HEK293 (cell line): ENCODE measurements around the gene GDAP1L1.
A peak's percentile ranks its signal among the peaks of the same experiment; 100 is the strongest.

ENCODE experiments used
- CTCF ChIA-PET: fragments of 350-600 bp; formaldehyde crosslinking; extraction: SDS; loops from one replicate; lab custom pipeline; 2021; ENCODE audit warnings: antibody characterized with exemption; lab: Yijun Ruan, JAX
- POLR2A ChIA-PET: fragments of 300-600 bp; formaldehyde crosslinking; extraction: SDS; loops from one replicate; lab custom pipeline; 2020; ENCODE audit warnings: antibody characterized with exemption, inconsistent platforms; lab: Yijun Ruan, JAX
- H3K27ac ChIP-seq: fragments of 200-500 bp; sonication (Bioruptor generic); 2 replicates; pipeline ENCODE4 v1.5.1; 2014; ENCODE audit warnings: low read depth, low read length, control low read depth, inconsistent platforms; ENCODE audit errors: extremely low read depth
- H3K36me3 ChIP-seq, 2 experiments: fragments of 200-500 bp in 1 of 2; sonication (Bioruptor generic) in 1 of 2; 1 replicate in 1 of 2; 2 replicates in 1 of 2; pipeline ENCODE4 v1.5.1; 2014 to 2017; ENCODE audit warnings: inconsistent platforms in 2 of 2, low read length in 2 of 2; ENCODE audit not compliant: control insufficient read depth in 2 of 2, insufficient read depth in 1 of 2
- H3K4me1 ChIP-seq: fragments of 200-500 bp; sonication (Bioruptor generic); 2 replicates; pipeline ENCODE4 v1.5.1; 2014; ENCODE audit warnings: mild to moderate bottlenecking, low read length, inconsistent platforms; ENCODE audit not compliant: control insufficient read depth, insufficient read depth
- H3K4me3 ChIP-seq: 2 replicates; pipeline ENCODE4 v1.5.1; 2011; ENCODE audit warnings: low read depth, mild to moderate bottlenecking, control low read depth, low read length, moderate library complexity
- H3K9me3 ChIP-seq: fragments of 200-500 bp; sonication (Bioruptor generic); 2 replicates; pipeline ENCODE4 v1.5.1; 2014; ENCODE audit warnings: low read depth, low read length, inconsistent platforms; ENCODE audit not compliant: control insufficient read depth, insufficient read depth
- GLIS1 ChIP-seq: fragments of 450-650 bp; formaldehyde crosslinking; IDR thresholded peaks from 2 replicates; pipeline ENCODE4 v1.5.1; 2016; ENCODE audit warnings: missing biosample characterization, missing genetic modification characterization
- GLIS2 ChIP-seq: fragments of 450-650 bp; formaldehyde crosslinking; IDR thresholded peaks from 2 replicates; pipeline ENCODE4 v1.5.1; 2016; ENCODE audit warnings: missing biosample characterization, missing genetic modification characterization
- HOXA7 ChIP-seq: sonication (generic); formaldehyde crosslinking; IDR thresholded peaks from 2 replicates; pipeline ENCODE4 v1.8.1; 2022; ENCODE audit warnings: missing genetic modification reagents, borderline replicate concordance
- MZF1 ChIP-seq: fragments of 450-650 bp; formaldehyde crosslinking; IDR thresholded peaks from 2 replicates; pipeline ENCODE4 v1.5.1; 2017; ENCODE audit warnings: missing biosample characterization, missing genetic modification characterization, borderline replicate concordance
- OSR2 ChIP-seq: fragments of 450-650 bp; formaldehyde crosslinking; IDR thresholded peaks from 2 replicates; pipeline ENCODE4 v1.5.1; 2016; ENCODE audit warnings: missing biosample characterization, missing genetic modification characterization
- REST ChIP-seq: fragments of 450-650 bp; formaldehyde crosslinking; IDR thresholded peaks from 2 replicates; pipeline ENCODE4 v1.5.1; 2016; ENCODE audit warnings: missing biosample characterization, missing genetic modification characterization
- TCF7L2 ChIP-seq: IDR thresholded peaks from 2 replicates; pipeline ENCODE4 v1.6.1; 2011; ENCODE audit warnings: low read depth, mild to moderate bottlenecking, inconsistent platforms, low read length, moderate library complexity, borderline replicate concordance
- YY1 ChIP-seq: fragments of 450-650 bp; formaldehyde crosslinking; IDR thresholded peaks from 2 replicates; pipeline ENCODE4 v1.5.1; 2018; ENCODE audit warnings: missing biosample characterization, missing genetic modification characterization
- ZBTB48 ChIP-seq: fragments of 450-650 bp; formaldehyde crosslinking; IDR thresholded peaks from 2 replicates; pipeline ENCODE4 v1.5.1; 2016; ENCODE audit warnings: missing biosample characterization, missing genetic modification characterization
- ZNF155 ChIP-seq: fragments of 450-650 bp; formaldehyde crosslinking; IDR thresholded peaks from 2 replicates; pipeline ENCODE4 v1.5.1; 2016; ENCODE audit warnings: missing biosample characterization, missing genetic modification characterization
- ZNF16 ChIP-seq: fragments of 450-650 bp; formaldehyde crosslinking; IDR thresholded peaks from 2 replicates; pipeline ENCODE4 v1.5.1; 2016; ENCODE audit warnings: low read depth, missing biosample characterization, missing genetic modification characterization
- ZNF184 ChIP-seq: fragments of 450-650 bp; IDR thresholded peaks from 2 replicates; pipeline ENCODE4 v1.5.1; 2018; ENCODE audit warnings: missing biosample characterization, mild to moderate bottlenecking, missing genetic modification characterization
- ZNF221 ChIP-seq: fragments of 450-650 bp; formaldehyde crosslinking; IDR thresholded peaks from 2 replicates; pipeline ENCODE4 v1.5.1; 2017; ENCODE audit warnings: missing biosample characterization, missing genetic modification characterization, borderline replicate concordance
- ZNF274 ChIP-seq, 2 experiments: fragments of 200-500 bp in 1 of 2; fragments of 450-650 bp in 1 of 2; sonication (Bioruptor generic) in 1 of 2; formaldehyde crosslinking in 1 of 2; IDR thresholded peaks; 2 replicates each; pipeline versions ENCODE4 v1.5.1 to v1.6.1; 2014 to 2016; ENCODE audit warnings: borderline replicate concordance in 1 of 2, inconsistent platforms in 1 of 2, low read length in 1 of 2, missing biosample characterization in 1 of 2, missing genetic modification characterization in 1 of 2
- ZNF341 ChIP-seq: fragments of 450-650 bp; formaldehyde crosslinking; IDR thresholded peaks from 2 replicates; pipeline ENCODE4; 2016; ENCODE audit warnings: low read depth, missing biosample characterization, missing genetic modification characterization
- ZNF354C ChIP-seq: fragments of 450-650 bp; formaldehyde crosslinking; IDR thresholded peaks from 2 replicates; pipeline ENCODE4 v1.5.1; 2016; ENCODE audit warnings: missing biosample characterization, missing genetic modification characterization, low read depth, borderline replicate concordance
- ZNF362 ChIP-seq: fragments of 450-650 bp; formaldehyde crosslinking; IDR thresholded peaks from 2 replicates; pipeline ENCODE4 v1.5.1; 2016; ENCODE audit warnings: missing biosample characterization, missing genetic modification characterization
- ZNF404 ChIP-seq: fragments of 450-650 bp; formaldehyde crosslinking; IDR thresholded peaks from 2 replicates; pipeline ENCODE4 v1.5.1; 2017; ENCODE audit warnings: missing biosample characterization, missing genetic modification characterization
- ZNF510 ChIP-seq: fragments of 450-650 bp; formaldehyde crosslinking; IDR thresholded peaks from 2 replicates; pipeline ENCODE4 v1.5.1; 2018; ENCODE audit warnings: mild to moderate bottlenecking, missing genetic modification characterization, missing biosample characterization; ENCODE audit not compliant: insufficient replicate concordance
- ZNF530 ChIP-seq: fragments of 450-650 bp; formaldehyde crosslinking; IDR thresholded peaks from 2 replicates; pipeline ENCODE4 v1.5.1; 2016; ENCODE audit warnings: low read depth, missing biosample characterization, missing genetic modification characterization
- ZNF544 ChIP-seq: fragments of 450-650 bp; formaldehyde crosslinking; IDR thresholded peaks from 2 replicates; pipeline ENCODE4 v1.5.0; 2017; ENCODE audit warnings: missing biosample characterization, missing genetic modification characterization
- ZNF580 ChIP-seq: fragments of 450-650 bp; formaldehyde crosslinking; IDR thresholded peaks from 2 replicates; pipeline ENCODE4 v1.5.1; 2016; ENCODE audit warnings: missing biosample characterization, missing genetic modification characterization
- ZNF621 ChIP-seq: fragments of 450-650 bp; formaldehyde crosslinking; IDR thresholded peaks from 2 replicates; pipeline ENCODE4 v1.5.1; 2017; ENCODE audit warnings: missing biosample characterization, missing genetic modification characterization
- ZNF624 ChIP-seq: fragments of 450-650 bp; formaldehyde crosslinking; IDR thresholded peaks from 2 replicates; pipeline ENCODE4 v1.5.1; 2017; ENCODE audit warnings: missing biosample characterization, missing genetic modification characterization
- ZNF658 ChIP-seq: fragments of 450-650 bp; formaldehyde crosslinking; IDR thresholded peaks from 2 replicates; pipeline ENCODE4; 2016; ENCODE audit warnings: missing biosample characterization, missing genetic modification characterization

Gene GDAP1L1

DNA sequence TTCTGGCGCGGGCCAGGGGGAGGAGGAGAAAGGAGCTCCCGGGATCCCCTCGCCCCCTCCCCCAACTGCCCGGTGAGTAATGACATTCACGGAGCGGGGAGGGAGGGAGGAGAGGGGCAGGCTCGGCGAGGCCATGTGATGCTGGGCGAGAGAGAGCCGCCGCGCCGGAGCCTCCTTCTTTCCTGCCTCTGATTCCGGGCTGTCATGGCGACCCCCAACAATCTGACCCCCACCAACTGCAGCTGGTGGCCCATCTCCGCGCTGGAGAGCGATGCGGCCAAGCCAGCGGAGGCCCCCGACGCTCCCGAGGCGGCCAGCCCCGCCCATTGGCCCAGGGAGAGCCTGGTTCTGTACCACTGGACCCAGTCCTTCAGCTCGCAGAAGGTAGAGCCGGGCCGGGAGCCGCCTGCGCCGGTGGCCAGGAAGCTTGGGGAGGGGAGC, at the start of gene GDAP1L1 (continued):
- TF ChIP-seq ZNF362 (tag by site-specific recombination): no peak
- no peak for TF ChIP-seq ZNF341 (tag by site-specific recombination)
- no peak for TF ChIP-seq REST (tag by site-specific recombination)
- no peak for TF ChIP-seq ZNF404 (tag by site-specific recombination)
- no peak for TF ChIP-seq YY1 (tag by site-specific recombination)
- no peak for TF ChIP-seq ZNF621 (tag by site-specific recombination)
- TF ChIP-seq GLIS2 (tag by site-specific recombination): peak; percentile 77
- no peak for TF ChIP-seq OSR2
- no peak for TF ChIP-seq ZNF544
- TF ChIP-seq ZNF624: no peak
- TF ChIP-seq ZNF221 (tag by site-specific recombination): no peak
- TF ChIP-seq, all 188 proteins: peak for 8

GRCh38 chr20:44198872-44199271, 48.2 kb upstream of the GDAP1L1 start:
- no peak overlapping the region for H3K4me3 ChIP-seq
- ChIA-PET CTCF (interaction anchor here (1.0 to 5.7 kb wide), 2 partner anchors 44 to 83 kb away, joined by 3 to 45 read pairs; no protein-coding TSS in a partner anchor), POLR2A (no interaction called here)
- no peak overlapping the region for H3K27ac ChIP-seq
- H3K9me3 ChIP-seq: no peaks in the 10 kb centered on the region
- peaks cover 10 to 77% of the 10 kb centered on the region in 2 experiments; a peak in 2 of 3 replicates for H3K36me3 ChIP-seq
- H3K4me1 ChIP-seq: no peaks in the 10 kb centered on the region
- TF ChIP-seq ZBTB48 (no peak), ZNF16 (tag by site-specific recombination) (no peak), TCF7L2 (no peak), OSR2 (no peak), ZNF580 (no peak), HOXA7 (CRISPR knock-in tag) (no peak), GLIS1 (tag by site-specific recombination) (no peak), ZNF510 (tag by site-specific recombination) (no peak), ZNF354C (no peak), MZF1 (no peak), ZNF530 (tag by site-specific recombination) (no peak), ZNF155 (tag by site-specific recombination) (no peak), ZNF658 (no peak), ZNF184 (no peak), ZNF274 (IDR thresholded peaks at IDR 0.05; ENCODE audit: low read length) (no peak), ZNF274 (tag by site-specific recombination; IDR thresholded peaks at IDR 0.05; ENCODE audit: borderline replicate concordance) (no peak)
